Pancreas (tissue), 10 donors: ENCODE measurements around the gene FHL1. TPM values are rescaled to one million over a fixed set of nuclear protein-coding genes. Genes with fewer than 3 reads are reported as not detected.

Experiments
- ATAC-seq, 4 donors: fragments of 200-7000 bp; cut with Tn5 transposase; one replicate each; pipeline versions ENCODE4 v1.8.0 to v1.9.1; 2020; ENCODE audit warnings: mild to moderate bottlenecking in 4 of 4, moderate library complexity in 4 of 4
- DNase-seq, 6 donors: peaks; one replicate each; pipeline ENCODE4 v3.0.0-alpha.2; 2020
- FAIRE-seq: peaks from 2 replicates; lab custom pipeline; 2012; peaks lifted over from hg19 to GRCh38; lab: Jason Lieb, UNC
- H3K27ac ChIP-seq, 4 donors: fragments of 200-600 bp; sonication (generic); 1 replicate in 3 of 4; 2 replicates in 1 of 4; pipeline versions ENCODE4 v1.5.0 to v1.8.0; 2020
- H3K27me3 ChIP-seq, 4 donors: fragments of 200-600 bp; one replicate each; pipeline ENCODE4 v1.8.0; 2021
- H3K36me3 ChIP-seq, 3 donors: fragments of 200-600 bp; sonication (generic) in 1 of 3; one replicate each; pipeline versions ENCODE4 v1.5.0 to v1.8.0; 2020 to 2021
- H3K4me1 ChIP-seq, 3 donors: fragments of 200-600 bp; one replicate each; pipeline ENCODE4 v1.8.0; 2021
- H3K4me3 ChIP-seq, 4 donors: fragments of 200-600 bp; sonication (generic) in 2 of 4; one replicate each; pipeline versions ENCODE4 v1.5.0 to v1.8.0; 2020 to 2021
- H3K9me3 ChIP-seq, 4 donors: fragments of 200-600 bp; one replicate each; pipeline ENCODE4 v1.8.0; 2021
- WGBS, 2 donors: extraction: QIAGEN DNeasy Blood & Tissue Kit; methylation state at CpG; one replicate each; pipeline ENCODE4 v1.1.7; 2013; 5-methylcytosine and 5-hydroxymethylcytosine counted together
- intact Hi-C, 3 donors: fragments of 100-400 bp; cut with DNase I; formaldehyde crosslinking; loops; one replicate each; pipeline versions ENCODE4 v1.11.1 to v1.14.2; 2022
- polyA plus RNA-seq, 2 donors: library from polyadenylated mRNA; stranded (reverse); fragments of 200-250 nt; gene quantifications; one replicate each; pipeline ENCODE4 v1.2.3, GENCODE V29; 2013
- total RNA-seq, 6 donors: library from RNA; stranded (reverse); fragmentation: NEBNext Ultra II Directional in 4 of 6; extraction: Animal tissue kit (Norgen Biotek cat#: 25700) in 4 of 6; gene quantifications; one replicate each; pipeline versions ENCODE4 v1.2.1 to v1.2.4, GENCODE V29; 2021 to 2023
- TF ChIP-seq, protein P1 (sequence below), 4 donors: fragments of 200-600 bp; sonication (generic) in 3 of 4; IDR thresholded peaks; one replicate each; pipeline versions ENCODE4 v1.5.0 to v1.8.0; 2021; ENCODE audit warnings: antibody characterized with exemption in 4 of 4
- donor health status: healthy with polysubstance abuse.
- donor health status: DM: no; HTN: no; CAD: no; lungs with moderate emphysema.
- donor health status: DM: no; HTN: no; CAD: no.
- donor health status: control.
- donor health status: control.
- donor health status: Bipolar disorder and iron deficiency.
- donor health status: DM: yes; HTN: yes; CAD: no.
- donor health status: DM: no; HTN: no; CAD: no.
- donor health status: DM: no; HTN: no; CAD: no.
- donor health status: DM: yes; HTN: yes; CAD: no.

The FHL1 gene
- total and polyA plus RNA-seq, 8 donors, result 6.2 to 31.6 (median 12.7) TPM

- intact Hi-C loops, result no loop called here
- DNase-seq (no peak), FAIRE-seq (no peak), ATAC-seq (no peak)
- Histone ChIP-seq H3K27me3 (peaks cover 0 to 4% (median 0%) of the 10 kb centered on the region in 4 donors), H3K36me3 (no peaks in the 10 kb centered on the region), H3K4me1 (no peaks in the 10 kb centered on the region), H3K27ac (no peak overlapping the region), H3K4me3 (no peak overlapping the region), H3K9me3 (no peaks in the 10 kb centered on the region)
- TF ChIP-seq, protein P1, sequence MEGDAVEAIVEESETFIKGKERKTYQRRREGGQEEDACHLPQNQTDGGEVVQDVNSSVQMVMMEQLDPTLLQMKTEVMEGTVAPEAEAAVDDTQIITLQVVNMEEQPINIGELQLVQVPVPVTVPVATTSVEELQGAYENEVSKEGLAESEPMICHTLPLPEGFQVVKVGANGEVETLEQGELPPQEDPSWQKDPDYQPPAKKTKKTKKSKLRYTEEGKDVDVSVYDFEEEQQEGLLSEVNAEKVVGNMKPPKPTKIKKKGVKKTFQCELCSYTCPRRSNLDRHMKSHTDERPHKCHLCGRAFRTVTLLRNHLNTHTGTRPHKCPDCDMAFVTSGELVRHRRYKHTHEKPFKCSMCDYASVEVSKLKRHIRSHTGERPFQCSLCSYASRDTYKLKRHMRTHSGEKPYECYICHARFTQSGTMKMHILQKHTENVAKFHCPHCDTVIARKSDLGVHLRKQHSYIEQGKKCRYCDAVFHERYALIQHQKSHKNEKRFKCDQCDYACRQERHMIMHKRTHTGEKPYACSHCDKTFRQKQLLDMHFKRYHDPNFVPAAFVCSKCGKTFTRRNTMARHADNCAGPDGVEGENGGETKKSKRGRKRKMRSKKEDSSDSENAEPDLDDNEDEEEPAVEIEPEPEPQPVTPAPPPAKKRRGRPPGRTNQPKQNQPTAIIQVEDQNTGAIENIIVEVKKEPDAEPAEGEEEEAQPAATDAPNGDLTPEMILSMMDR (IDR thresholded peaks at IDR 0.05), result no peak
- WGBS, 2 donors, result 62 to 79% methylated on average over 2 of the region's 2 CpGs
Observed at GRCh38 chrX:136122207-136122606, 25.1 kb upstream of the FHL1 start.

GRCh38 chrX:136125106-136125505 is 22.2 kb upstream of the FHL1 start:
- Histone ChIP-seq H3K36me3 (no peaks in the 10 kb centered on the region), H3K9me3 (no peaks in the 10 kb centered on the region), H3K27ac (no peak overlapping the region), H3K27me3 (peaks cover 0 to 4% (median 0%) of the 10 kb centered on the region in 4 donors), H3K4me3 (no peak overlapping the region), H3K4me1 (no peaks in the 10 kb centered on the region)
- WGBS, 2 donors, result 79 to 84% methylated on average over 11 of the region's 11 CpGs
- ATAC-seq (no peak), DNase-seq (no peak), FAIRE-seq (no peak)
- intact Hi-C loops, result no loop called here
- TF ChIP-seq, protein P1 (IDR thresholded peaks at IDR 0.05), result no peak

- Histone ChIP-seq H3K9me3 (no peaks in the 10 kb centered on the region), H3K4me1 (no peaks in the 10 kb centered on the region), H3K27ac (no peak overlapping the region), H3K27me3 (peaks cover 0 to 4% (median 0%) of the 10 kb centered on the region in 4 donors), H3K36me3 (no peaks in the 10 kb centered on the region), H3K4me3 (no peak overlapping the region)
- FAIRE-seq (no peak), DNase-seq (no peak), ATAC-seq (no peak)
- intact Hi-C loops, result no loop called here
- WGBS, 2 donors, result 65 to 70% methylated on average over 6 of the region's 6 CpGs
- TF ChIP-seq, protein P1 (IDR thresholded peaks at IDR 0.05), result no peak
Observed at GRCh38 chrX:136126371-136126770, 21.0 kb upstream of the FHL1 start.

DNA sequence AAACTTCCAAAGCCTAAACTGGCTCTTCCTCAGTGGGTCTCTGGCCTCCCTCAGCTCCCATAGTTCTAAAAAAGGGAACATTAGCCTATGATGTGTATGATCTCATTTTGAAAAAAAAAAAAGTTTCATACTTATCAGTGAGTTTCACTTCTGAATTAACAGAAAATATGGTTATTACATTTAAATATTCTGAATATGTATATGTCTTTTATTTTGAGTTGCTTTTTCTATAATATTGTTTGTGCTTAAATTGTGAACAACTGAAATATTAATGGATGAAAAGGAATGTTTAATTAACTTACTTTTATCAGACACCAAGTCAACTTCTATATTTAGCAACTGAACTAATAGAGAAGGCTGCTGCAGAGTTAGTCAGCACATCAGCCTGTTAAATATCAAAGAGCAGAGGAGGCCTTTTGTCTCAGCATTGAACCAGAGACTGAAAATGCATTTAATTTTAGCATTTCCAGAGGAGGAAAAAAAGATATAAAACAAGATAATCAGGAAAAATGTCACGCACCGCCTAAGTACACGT is 20.4 kb upstream of the FHL1 start:
- WGBS, 2 donors, result 52 to 59% methylated on average over 3 of the region's 3 CpGs
- ATAC-seq (no peak), FAIRE-seq (peak; percentile 93), DNase-seq (no peak)
- intact Hi-C loops, result no loop called here
- TF ChIP-seq, protein P1 (IDR thresholded peaks at IDR 0.05), result no peak
- Histone ChIP-seq H3K27me3 (peaks cover 0 to 4% (median 0%) of the 10 kb centered on the region in 4 donors), H3K36me3 (no peaks in the 10 kb centered on the region), H3K9me3 (no peaks in the 10 kb centered on the region), H3K4me1 (no peaks in the 10 kb centered on the region), H3K27ac (no peak overlapping the region), H3K4me3 (no peak overlapping the region)

DNA sequence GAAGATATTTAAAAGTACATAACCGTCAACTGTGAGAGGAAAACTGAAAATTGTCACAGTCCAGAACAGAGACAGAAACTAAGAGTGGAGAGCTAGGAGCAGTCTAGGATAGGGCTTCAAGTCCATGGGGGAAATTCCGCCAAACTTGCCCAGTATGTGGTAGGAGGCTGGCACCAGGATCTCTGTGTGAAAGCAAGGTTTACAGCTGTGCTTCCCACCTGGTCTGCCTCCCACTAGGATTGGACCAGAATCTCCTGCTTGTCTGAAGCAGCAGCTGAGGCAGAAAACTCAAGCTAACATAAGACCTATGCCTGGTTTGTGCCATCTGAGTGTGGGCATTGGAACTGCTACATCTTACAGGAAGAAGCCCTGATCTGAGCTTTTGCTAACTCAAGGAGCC is 18.6 kb upstream of the FHL1 start:
- intact Hi-C loops, result no loop called here
- no peak overlapping the region for H3K27ac ChIP-seq
- FAIRE-seq (no peak), ATAC-seq (no peak), DNase-seq (no peak)
- peaks cover 0 to 6% (median 0%) of the 10 kb centered on the region in 4 donors for H3K27me3 ChIP-seq
- no peaks in the 10 kb centered on the region for H3K4me1 ChIP-seq
- no peak overlapping the region for H3K4me3 ChIP-seq
- 80 to 83% methylated on average over 2 of the region's 2 CpGs for WGBS, 2 donors
- H3K9me3 ChIP-seq, result no peaks in the 10 kb centered on the region
- H3K36me3 ChIP-seq, result no peaks in the 10 kb centered on the region
- TF ChIP-seq, protein P1 (IDR thresholded peaks at IDR 0.05), result no peak
